RWPE2 (cell line): Measurements from ENCODE around the gene NDUFA9.

Source experiments
- ATAC-seq: fragments of 200-7000 bp; cut with Tn5 transposase; 3 replicates; pipeline ENCODE4 v1.9.1; 2021; ENCODE audit warnings: low read depth
- DNase-seq: peaks from one replicate; pipeline ENCODE4 v3.0.0-alpha.2; 2020; ENCODE audit warnings: low spot score
- H3K27ac ChIP-seq: fragments of 450-650 bp; 2 replicates; pipeline ENCODE4 v1.5.1; 2017; ENCODE audit warnings: mild to moderate bottlenecking; ENCODE audit not compliant: poor library complexity, severe bottlenecking
- H3K27me3 ChIP-seq: fragments of 250-450 bp; sonication (Bioruptor Pico); 2 replicates; pipeline ENCODE4 v1.5.1; 2021; ENCODE audit warnings: mild to moderate bottlenecking, moderate library complexity; ENCODE audit not compliant: insufficient read depth, poor library complexity, severe bottlenecking
- H3K36me3 ChIP-seq: fragments of 250-450 bp; sonication (Bioruptor Pico); 2 replicates; pipeline ENCODE4 v1.5.1; 2020; ENCODE audit warnings: low read depth, mild to moderate bottlenecking, moderate library complexity
- H3K4me1 ChIP-seq: fragments of 250-450 bp; sonication (Bioruptor Pico); 2 replicates; pipeline ENCODE4 v1.5.1; 2021; ENCODE audit warnings: mild to moderate bottlenecking, moderate library complexity; ENCODE audit not compliant: insufficient read depth, poor library complexity, severe bottlenecking
- H3K4me3 ChIP-seq: fragments of 250-450 bp; sonication (Bioruptor Pico); 2 replicates; pipeline ENCODE4 v1.5.1; 2021; ENCODE audit warnings: mild to moderate bottlenecking, moderate library complexity; ENCODE audit not compliant: severe bottlenecking
- H3K9me3 ChIP-seq: fragments of 250-450 bp; sonication (Bioruptor Pico); 2 replicates; pipeline ENCODE4 v1.5.1; 2021; ENCODE audit warnings: mild to moderate bottlenecking, moderate library complexity; ENCODE audit not compliant: severe bottlenecking
- CTCF ChIP-seq: fragments of 450-650 bp; IDR thresholded peaks from one replicate; pipeline ENCODE4 v1.5.1; 2017; ENCODE audit warnings: mild to moderate bottlenecking, moderate library complexity; ENCODE audit not compliant: poor library complexity, severe bottlenecking

Gene NDUFA9

GRCh38 chr12:4648501-4649357 is at the start of gene NDUFA9, which contains the start of gene AKAP3:
Gene NDUFA9 (plus strand): TSS chr12:4649114. CDS start chr12:4649127, 13 bp downstream.
Gene AKAP3 (minus strand): TSS chr12:4649051. CDS start chr12:4638196, 10,855 bp downstream.
- ATAC-seq (peak; percentile 95), DNase-seq (peak; percentile 82)
- Histone ChIP-seq H3K4me1 (peaks cover 13% of the 10 kb centered on the region), H3K27ac (peak within 1 kb of the TSS; percentile 44), H3K27me3 (no peaks in the 10 kb centered on the region), H3K4me3 (peak within 1 kb of the TSS; percentile 57), H3K36me3 (peaks cover 7% of the 10 kb centered on the region; the same call in 1 of the 2 replicates), H3K9me3 (no peaks in the 10 kb centered on the region)
- TF ChIP-seq CTCF = no peak

GRCh38 chr12:4603421-4603820 is 45.5 kb upstream of the NDUFA9 start:
- H3K4me1 ChIP-seq = peaks cover 9% of the 10 kb centered on the region
- ATAC-seq (no peak), DNase-seq (no peak)
- H3K36me3 ChIP-seq = no peaks in the 10 kb centered on the region
- H3K27ac ChIP-seq = no peak overlapping the region
- no peak overlapping the region for H3K4me3 ChIP-seq
- no peaks in the 10 kb centered on the region for H3K27me3 ChIP-seq
- no peaks in the 10 kb centered on the region for H3K9me3 ChIP-seq
- TF ChIP-seq CTCF = no peak

- ATAC-seq = no peak
- Histone ChIP-seq H3K4me1 (peaks cover 9% of the 10 kb centered on the region), H3K36me3 (no peaks in the 10 kb centered on the region), H3K27me3 (no peaks in the 10 kb centered on the region), H3K9me3 (no peaks in the 10 kb centered on the region), H3K27ac (no peak overlapping the region), H3K4me3 (no peak overlapping the region)
- no peak for TF ChIP-seq CTCF
- no peak for DNase-seq
These were observed 45.0 kb upstream of the NDUFA9 start for GRCh38 chr12:4603946-4604345.

GRCh38 chr12:4604684-4605193 is 44.2 kb upstream of the NDUFA9 start:
- Histone ChIP-seq H3K4me3 (peak overlapping the region; percentile 64), H3K9me3 (no peaks in the 10 kb centered on the region), H3K4me1 (peaks cover 9% of the 10 kb centered on the region), H3K27ac (no peak overlapping the region), H3K27me3 (no peaks in the 10 kb centered on the region), H3K36me3 (peaks cover 2% of the 10 kb centered on the region; the same call in 1 of the 2 replicates)
- ATAC-seq = peak; percentile 92
- no peak for DNase-seq
- peak; percentile 96 for TF ChIP-seq CTCF
